H9 (cell line): Measurements from ENCODE around the gene ZNRF3. TPM values are rescaled to one million over a fixed set of nuclear protein-coding genes. Genes with fewer than 3 reads are reported as not detected.

ENCODE experiments used
- DNase-seq: peaks from one replicate; pipeline ENCODE4 v3.0.0-alpha.2; 2017
- H2AFZ ChIP-seq: one replicate; pipeline ENCODE4 v1.6.1; 2013; ENCODE audit warnings: mild to moderate bottlenecking, low read length, control low read depth, moderate library complexity
- H2AK5ac ChIP-seq: 2 replicates; pipeline ENCODE4 v1.6.1; 2013; ENCODE audit warnings: low read length, control low read depth, mixed read lengths; ENCODE audit not compliant: insufficient read length
- H2BK120ac ChIP-seq: one replicate; pipeline ENCODE4 v1.6.1; 2013; ENCODE audit warnings: low read depth, mild to moderate bottlenecking, low read length, control low read depth, inconsistent platforms; ENCODE audit not compliant: poor library complexity, severe bottlenecking
- H2BK12ac ChIP-seq: 2 replicates; pipeline ENCODE4 v1.6.1; 2013; ENCODE audit warnings: low read length, control low read depth, mixed read lengths, low read depth; ENCODE audit not compliant: insufficient read length
- H2BK15ac ChIP-seq: 2 replicates; pipeline ENCODE4 v1.6.1; 2013; ENCODE audit warnings: low read depth, low read length, control low read depth
- H2BK20ac ChIP-seq: one replicate; pipeline ENCODE4 v1.6.1; 2013; ENCODE audit warnings: low read depth, mild to moderate bottlenecking, low read length, control low read depth, inconsistent platforms; ENCODE audit not compliant: poor library complexity, severe bottlenecking
- H2BK5ac ChIP-seq: 2 replicates; pipeline ENCODE4 v1.6.1; 2013; ENCODE audit warnings: low read length, control low read depth, mixed read lengths; ENCODE audit not compliant: insufficient read length
- H3K14ac ChIP-seq: 2 replicates; pipeline ENCODE4 v1.6.1; 2013; ENCODE audit warnings: low read length, control low read depth; ENCODE audit not compliant: insufficient read depth
- H3K18ac ChIP-seq: 2 replicates; pipeline ENCODE4 v1.6.1; 2013; ENCODE audit warnings: low read depth, mild to moderate bottlenecking, mixed read lengths, low read length, control low read depth; ENCODE audit not compliant: insufficient read length
- H3K23ac ChIP-seq: 2 replicates; pipeline ENCODE4 v1.6.1; 2013; ENCODE audit warnings: low read length, control low read depth, mixed read lengths, low read depth; ENCODE audit not compliant: insufficient read length
- H3K23me2 ChIP-seq: 2 replicates; pipeline ENCODE4 v1.6.1; 2013; ENCODE audit warnings: low read depth, mild to moderate bottlenecking, mixed read lengths, low read length, control low read depth; ENCODE audit not compliant: insufficient read length, poor library complexity, severe bottlenecking
- H3K27ac ChIP-seq: 2 replicates; pipeline ENCODE4 v1.5.1; 2013; ENCODE audit warnings: low read length, control low read depth, mixed read lengths, low read depth; ENCODE audit not compliant: insufficient read length
- H3K27me3 ChIP-seq: 2 replicates; pipeline ENCODE4 v1.6.1; 2013; ENCODE audit warnings: low read length, control low read depth, inconsistent platforms; ENCODE audit not compliant: insufficient read depth
- H3K4ac ChIP-seq: 2 replicates; pipeline ENCODE4 v1.6.1; 2013; ENCODE audit warnings: low read depth, mild to moderate bottlenecking, control low read depth, inconsistent platforms, low read length, moderate library complexity
- H3K4me1 ChIP-seq: 2 replicates; pipeline ENCODE4 v1.6.1; 2013; ENCODE audit warnings: low read length, control low read depth, inconsistent platforms; ENCODE audit not compliant: insufficient read depth
- H3K4me2 ChIP-seq: 2 replicates; pipeline ENCODE4 v1.6.1; 2013; ENCODE audit warnings: low read length, control low read depth, mixed read lengths; ENCODE audit not compliant: insufficient read length, insufficient read depth
- H3K56ac ChIP-seq: 2 replicates; pipeline ENCODE4 v1.6.1; 2013; ENCODE audit warnings: low read depth, mild to moderate bottlenecking, mixed read lengths, low read length, control low read depth; ENCODE audit not compliant: insufficient read length
- H3K79me1 ChIP-seq: 2 replicates; pipeline ENCODE4 v1.6.1; 2013; ENCODE audit warnings: low read depth, mild to moderate bottlenecking, moderate library complexity, low read length, control low read depth, inconsistent platforms; ENCODE audit not compliant: insufficient read depth, poor library complexity, severe bottlenecking
- H3K79me2 ChIP-seq: 2 replicates; pipeline ENCODE4 v1.6.1; 2013; ENCODE audit warnings: low read length, control low read depth, inconsistent platforms; ENCODE audit not compliant: insufficient read depth
- H3K9ac ChIP-seq: 2 replicates; pipeline ENCODE4 v1.6.1; 2013; ENCODE audit warnings: low read length, control low read depth, mixed read lengths; ENCODE audit not compliant: insufficient read length; ENCODE audit errors: extremely low read depth
- H3K9me3 ChIP-seq: one replicate; pipeline ENCODE4 v1.6.1; 2013; ENCODE audit warnings: low read depth, low read length, inconsistent platforms; ENCODE audit not compliant: control insufficient read depth
- H3T11ph ChIP-seq: one replicate; pipeline ENCODE4 v1.6.1; 2013; ENCODE audit warnings: mild to moderate bottlenecking, low read length, control low read depth, inconsistent platforms
- H4K20me1 ChIP-seq: one replicate; pipeline ENCODE4 v1.6.1; 2013; ENCODE audit not compliant: control insufficient read depth, insufficient read length, insufficient read depth
- H4K5ac ChIP-seq: 2 replicates; pipeline ENCODE4 v1.6.1; 2013; ENCODE audit warnings: low read depth, mild to moderate bottlenecking, mixed read lengths, low read length, control low read depth; ENCODE audit not compliant: insufficient read length
- H4K8ac ChIP-seq: replicated peaks from 2 replicates; pipeline ENCODE4 v1.6.1; 2013; ENCODE audit warnings: low read length, control low read depth, mixed read lengths, low read depth; ENCODE audit not compliant: insufficient read length
- H4K91ac ChIP-seq: 2 replicates; pipeline ENCODE4 v1.6.1; 2013; ENCODE audit warnings: low read depth, mild to moderate bottlenecking, moderate library complexity, mixed read lengths, low read length, control low read depth; ENCODE audit not compliant: insufficient read length
- H3K27ac Mint-ChIP-seq, 3 experiments: 2 replicates in 2 of 3; 3 replicates in 1 of 3; pipeline ENCODE4 v1.8.0; 2020 to 2021; ENCODE audit warnings: mixed read lengths in 3 of 3, mild to moderate bottlenecking in 1 of 3, moderate library complexity in 1 of 3
- H3K27me3 Mint-ChIP-seq: 2 replicates; pipeline ENCODE4 v1.8.0; 2021; ENCODE audit warnings: low read depth, mild to moderate bottlenecking, moderate library complexity, mixed read lengths
- H3K36me3 Mint-ChIP-seq, 3 experiments: 2 replicates in 2 of 3; 3 replicates in 1 of 3; pipeline ENCODE4 v1.8.0; 2020 to 2021; ENCODE audit warnings: low read depth in 3 of 3, mixed read lengths in 3 of 3; ENCODE audit not compliant: insufficient read depth in 1 of 3
- H3K4me1 Mint-ChIP-seq, 2 experiments: 2 replicates each; pipeline ENCODE4 v1.8.0; 2020; ENCODE audit warnings: mixed read lengths in 2 of 2
- H3K4me3 Mint-ChIP-seq, 2 experiments: 2 replicates in 1 of 2; 3 replicates in 1 of 2; pipeline ENCODE4 v1.8.0; 2020 to 2021; ENCODE audit warnings: mild to moderate bottlenecking in 2 of 2, mixed read lengths in 2 of 2, moderate library complexity in 1 of 2
- H3K9me3 Mint-ChIP-seq, 2 experiments: 2 replicates in 1 of 2; 3 replicates in 1 of 2; pipeline ENCODE4 v1.8.0; 2020; ENCODE audit warnings: mild to moderate bottlenecking in 2 of 2, mixed read lengths in 2 of 2, moderate library complexity in 1 of 2
- CTCF ChIP-seq: fragments of 200-600 bp; sonication (generic); conservative IDR thresholded peaks from 3 replicates; pipeline ENCODE4 v1.8.0; 2021; ENCODE audit warnings: antibody characterized with exemption, mild to moderate bottlenecking
- WGBS: extraction: QIAGEN DNeasy Blood & Tissue Kit; methylation state at CpG from one replicate; pipeline ENCODE4 v1.1.7; 2013; ENCODE audit warnings: missing lambda C conversion rate, low lambda C conversion rate, mixed read lengths; ENCODE audit not compliant: insufficient read length; ENCODE audit errors: extremely low coverage; 5-methylcytosine and 5-hydroxymethylcytosine counted together
- total RNA-seq: library from RNA; stranded (reverse); gene quantifications from 2 replicates; pipeline ENCODE4 v1.2.1, GENCODE V29; 2021

Gene ZNRF3
- total RNA-seq, 1 experiment from 2014 or later, result 20.6 TPM

- DNase-seq, result no peak
Observed at GRCh38 chr22:28893810-28894209, 10.4 kb downstream of the ZNRF3 start.

More at GRCh38 chr22:28893810-28894209, 10.4 kb downstream of the ZNRF3 start:
- H3K18ac ChIP-seq, result no peak overlapping the region
- H4K8ac ChIP-seq, result no peak overlapping the region
- Mint-ChIP-seq H3K27ac (no peak overlapping the region), H3K4me1 (peaks cover 52 to 58% of the 10 kb centered on the region in 2 experiments), H3K36me3 (peaks cover 0 to 2% (median 0%) of the 10 kb centered on the region in 3 experiments; a peak in 2 of 7 replicates), H3K4me3 (no peak overlapping the region), H3K9me3 (no peaks in the 10 kb centered on the region), H3K27me3 (no peaks in the 10 kb centered on the region)
- H3K14ac ChIP-seq, result no peak overlapping the region
- H4K20me1 ChIP-seq, result no peaks in the 10 kb centered on the region
- H2BK120ac ChIP-seq, result no peak overlapping the region
- no peak overlapping the region for H3K4ac ChIP-seq
- H3T11ph ChIP-seq, result no peak overlapping the region
- no peak overlapping the region for H3K9ac ChIP-seq
- TF ChIP-seq CTCF, result no peak
- H3K56ac ChIP-seq, result no peak overlapping the region
- no peaks in the 10 kb centered on the region for H3K79me1 ChIP-seq
- no peaks in the 10 kb centered on the region for H3K9me3 ChIP-seq
- no peak overlapping the region for H2BK12ac ChIP-seq
- H3K23me2 ChIP-seq, result no peaks in the 10 kb centered on the region
- no CpG with 5 or more reads among the region's 4 CpGs for WGBS
- H3K27me3 ChIP-seq, result no peaks in the 10 kb centered on the region
- H2AK5ac ChIP-seq, result no peak overlapping the region
- H3K23ac ChIP-seq, result no peak overlapping the region
- no peak overlapping the region for H4K91ac ChIP-seq
- H3K79me2 ChIP-seq, result peaks cover 43% of the 10 kb centered on the region; the same call in 1 of the 2 replicates
- no peak overlapping the region for H2AFZ ChIP-seq
- peaks cover 8% of the 10 kb centered on the region; the same call in 1 of the 2 replicates for H3K4me1 ChIP-seq
- H2BK15ac ChIP-seq, result no peak overlapping the region
- no peak overlapping the region for H3K4me2 ChIP-seq
- no peak overlapping the region for H2BK20ac ChIP-seq
- H3K27ac ChIP-seq, result no peak overlapping the region
- no peak overlapping the region for H4K5ac ChIP-seq
- H2BK5ac ChIP-seq, result no peak overlapping the region
